Effector memory CD4-positive, alpha-beta T cell (primary cell): ENCODE measurements around the gene CDH6.

Experiments used
- DNase-seq, 3 donors: peaks; one replicate each; pipeline ENCODE4 v3.0.0-alpha.2; 2020
- H3K27ac ChIP-seq: 2 replicates; pipeline ENCODE4 v1.7.0; 2013; ENCODE audit warnings: mild to moderate bottlenecking, low read length, moderate library complexity; ENCODE audit not compliant: insufficient read depth, poor library complexity, severe bottlenecking
- H3K27me3 ChIP-seq: replicated peaks from 2 replicates; pipeline ENCODE4 v1.7.0; 2013; ENCODE audit warnings: mild to moderate bottlenecking, low read length; ENCODE audit not compliant: insufficient read depth, control insufficient read depth, poor library complexity, severe bottlenecking
- H3K36me3 ChIP-seq: 2 replicates; pipeline ENCODE4 v1.7.0; 2013; ENCODE audit warnings: mild to moderate bottlenecking, low read length, moderate library complexity; ENCODE audit not compliant: control insufficient read depth, insufficient read depth
- H3K4me1 ChIP-seq: 2 replicates; pipeline ENCODE4 v1.7.0; 2013; ENCODE audit warnings: low read length, mild to moderate bottlenecking; ENCODE audit not compliant: control insufficient read depth, insufficient read depth, poor library complexity, severe bottlenecking
- H3K4me3 ChIP-seq: 2 replicates; pipeline ENCODE4 v1.7.0; 2013; ENCODE audit warnings: low read length, low read depth, mild to moderate bottlenecking; ENCODE audit not compliant: insufficient read depth, poor library complexity, severe bottlenecking
- H3K9me3 ChIP-seq: 2 replicates; pipeline ENCODE4 v1.7.0; 2013; ENCODE audit warnings: mild to moderate bottlenecking, low read length, moderate library complexity; ENCODE audit not compliant: control insufficient read depth

The CDH6 gene

GRCh38 chr5:31194892-31195555 lies 1.5 kb downstream of the CDH6 start:
- Histone ChIP-seq H3K4me1 (no peaks in the 10 kb centered on the region), H3K27ac (no peak overlapping the region), H3K9me3 (no peaks in the 10 kb centered on the region), H3K36me3 (no peaks in the 10 kb centered on the region), H3K27me3 (peaks cover 4% of the 10 kb centered on the region), H3K4me3 (no peak overlapping the region)
- no peak for DNase-seq

GRCh38 chr5:31196309-31196708 lies 2.8 kb downstream of the CDH6 start:
- no peaks in the 10 kb centered on the region for H3K9me3 ChIP-seq
- no peak overlapping the region for H3K27ac ChIP-seq
- H3K4me3 ChIP-seq, result no peak overlapping the region
- peaks cover 4% of the 10 kb centered on the region for H3K27me3 ChIP-seq
- H3K36me3 ChIP-seq, result no peaks in the 10 kb centered on the region
- H3K4me1 ChIP-seq, result no peaks in the 10 kb centered on the region
- no peak for DNase-seq

DNA sequence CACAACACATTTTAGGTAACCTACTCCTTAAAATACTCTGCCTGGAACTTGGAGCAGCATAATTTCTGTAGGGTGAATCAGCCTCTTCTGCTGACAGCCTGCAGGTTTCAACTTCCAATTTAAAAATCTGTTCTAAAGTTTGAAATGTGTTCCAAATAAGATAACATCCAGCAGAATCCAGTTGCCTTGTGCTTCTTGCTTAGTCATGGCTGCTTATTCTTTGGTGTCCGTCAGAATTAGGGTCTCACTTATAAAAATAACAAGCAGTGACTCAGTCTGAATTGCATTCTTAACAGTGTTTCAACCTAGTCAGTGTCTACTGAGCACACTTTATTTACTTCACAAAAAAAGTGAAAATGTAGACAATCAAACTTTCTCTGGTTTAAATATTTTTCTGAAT lies 3.7 kb downstream of the CDH6 start:
- no peak overlapping the region for H3K4me3 ChIP-seq
- H3K36me3 ChIP-seq, result no peaks in the 10 kb centered on the region
- H3K4me1 ChIP-seq, result no peaks in the 10 kb centered on the region
- no peaks in the 10 kb centered on the region for H3K9me3 ChIP-seq
- no peak for DNase-seq
- H3K27ac ChIP-seq, result no peak overlapping the region
- H3K27me3 ChIP-seq, result peaks cover 4% of the 10 kb centered on the region

DNA sequence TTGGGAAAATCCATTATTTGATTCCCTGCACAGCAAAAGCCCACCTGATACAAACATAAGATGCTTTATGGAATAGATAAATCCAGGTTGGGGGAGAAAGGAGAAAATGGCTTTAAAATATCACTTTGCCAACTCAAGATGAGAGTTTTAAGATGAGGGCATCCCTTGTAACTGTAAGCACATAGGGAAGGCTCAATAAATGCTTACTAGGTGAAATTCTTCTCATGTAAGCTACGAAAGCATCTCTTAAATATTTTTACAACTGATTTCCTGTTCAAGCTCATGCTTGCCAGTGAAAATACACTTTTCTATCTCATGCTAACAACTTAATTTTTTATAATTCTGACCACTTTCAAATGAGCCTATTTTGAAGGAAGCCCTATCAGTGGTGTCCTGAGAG lies 11.5 kb downstream of the CDH6 start:
- Histone ChIP-seq H3K4me3 (no peak overlapping the region), H3K4me1 (no peaks in the 10 kb centered on the region), H3K9me3 (no peaks in the 10 kb centered on the region), H3K36me3 (no peaks in the 10 kb centered on the region), H3K27ac (no peak overlapping the region), H3K27me3 (no peaks in the 10 kb centered on the region)
- DNase-seq, result no peak

DNA sequence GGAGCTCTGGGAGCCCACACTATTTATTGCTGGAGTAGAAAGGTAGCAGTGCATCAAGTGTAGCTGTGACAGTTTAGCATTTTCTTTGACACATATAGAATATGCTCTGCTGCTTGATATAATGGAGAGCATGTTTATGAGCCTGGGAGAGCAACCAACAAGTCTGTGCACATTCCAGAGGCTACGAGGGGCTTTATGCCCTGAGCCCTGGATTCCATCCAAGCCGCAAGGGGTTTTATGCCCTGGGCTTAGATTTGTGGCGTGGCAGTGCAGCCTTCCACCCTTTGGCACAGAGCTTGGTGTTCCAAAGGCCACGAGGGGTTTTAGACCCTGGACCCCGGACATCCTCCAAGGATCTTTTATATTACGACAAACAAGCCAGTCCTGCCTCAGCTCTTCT lies 14.6 kb downstream of the CDH6 start:
- DNase-seq, result no peak
- Histone ChIP-seq H3K27me3 (no peaks in the 10 kb centered on the region), H3K4me3 (no peak overlapping the region), H3K4me1 (no peaks in the 10 kb centered on the region), H3K9me3 (no peaks in the 10 kb centered on the region), H3K27ac (no peak overlapping the region), H3K36me3 (no peaks in the 10 kb centered on the region)

- Histone ChIP-seq H3K36me3 (no peaks in the 10 kb centered on the region), H3K9me3 (no peaks in the 10 kb centered on the region), H3K27me3 (no peaks in the 10 kb centered on the region), H3K4me1 (no peaks in the 10 kb centered on the region), H3K27ac (no peak overlapping the region), H3K4me3 (no peak overlapping the region)
- no peak for DNase-seq
Observed at GRCh38 chr5:31209334-31209733, 15.8 kb downstream of the CDH6 start.

GRCh38 chr5:31211098-31211497 lies 17.6 kb downstream of the CDH6 start:
- H3K9me3 ChIP-seq, result no peaks in the 10 kb centered on the region
- H3K4me3 ChIP-seq, result no peak overlapping the region
- no peak overlapping the region for H3K27ac ChIP-seq

GRCh38 chr5:31213257-31213656 lies 19.8 kb downstream of the CDH6 start:
- Histone ChIP-seq H3K4me1 (no peaks in the 10 kb centered on the region), H3K4me3 (no peak overlapping the region), H3K36me3 (no peaks in the 10 kb centered on the region), H3K9me3 (no peaks in the 10 kb centered on the region), H3K27ac (no peak overlapping the region), H3K27me3 (no peaks in the 10 kb centered on the region)
- DNase-seq, result no peak

More at GRCh38 chr5:31211098-31211497, 17.6 kb downstream of the CDH6 start:
- no peak for DNase-seq
- no peaks in the 10 kb centered on the region for H3K4me1 ChIP-seq
- no peaks in the 10 kb centered on the region for H3K27me3 ChIP-seq
- no peaks in the 10 kb centered on the region for H3K36me3 ChIP-seq

GRCh38 chr5:31213705-31214121 lies 20.2 kb downstream of the CDH6 start:
- Histone ChIP-seq H3K27ac (no peak overlapping the region), H3K9me3 (no peaks in the 10 kb centered on the region), H3K36me3 (no peaks in the 10 kb centered on the region), H3K27me3 (no peaks in the 10 kb centered on the region), H3K4me3 (no peak overlapping the region), H3K4me1 (no peaks in the 10 kb centered on the region)
- no peak for DNase-seq

- no peaks in the 10 kb centered on the region for H3K27me3 ChIP-seq
- no peak for DNase-seq
- no peaks in the 10 kb centered on the region for H3K36me3 ChIP-seq
- H3K27ac ChIP-seq, result no peak overlapping the region
- H3K4me1 ChIP-seq, result no peaks in the 10 kb centered on the region
- H3K9me3 ChIP-seq, result no peaks in the 10 kb centered on the region
- no peak overlapping the region for H3K4me3 ChIP-seq
Observed at GRCh38 chr5:31214229-31214628, 20.7 kb downstream of the CDH6 start.
